HepG2 (cell line): ENCODE results near the gene KRTAP1-5. TPM values are rescaled to one million over a fixed set of nuclear protein-coding genes. Genes with fewer than 3 reads are reported as not detected.

Experiments
- ATAC-seq: fragments of 200-7000 bp; cut with Tn5 transposase; 3 replicates; pipeline ENCODE4 v1.9.1; 2020; ENCODE audit warnings: mild to moderate bottlenecking, moderate library complexity
- BruUV-seq: library from RNA; stranded (reverse); fragments of 400-500 nt; replicated peaks from 2 replicates; lab custom pipeline; 2021; lab: Mats Ljungman, UMichigan
- CTCF ChIA-PET: fragments of 300-600 bp; formaldehyde crosslinking; extraction: SDS; loops from one replicate; lab custom pipeline; 2021; ENCODE audit warnings: low total read pairs, inconsistent platforms, low intra/inter-chr PET ratio; lab: Yijun Ruan, JAX
- POLR2A ChIA-PET: fragments of 350-600 bp; sonication (Branson Sonifier 250); formaldehyde crosslinking; loops from one replicate; lab custom pipeline; 2020; ENCODE audit warnings: antibody characterized with exemption, inconsistent platforms; lab: Yijun Ruan, JAX
- DNase-seq: peaks from one replicate; pipeline ENCODE4 v3.0.0-alpha.2; 2015; ENCODE audit warnings: low spot score
- FAIRE-seq: peaks from 3 replicates; lab custom pipeline; 2011; peaks lifted over from hg19 to GRCh38; lab: Jason Lieb, UNC
- H2AFZ ChIP-seq: one replicate; pipeline ENCODE4 v1.6.1; 2011; ENCODE audit warnings: low read length, inconsistent platforms
- H3K27ac ChIP-seq: fragments of 300-600 bp; 3 replicates; pipeline ENCODE4 v1.8.0; 2011; ENCODE audit warnings: mixed run types, mild to moderate bottlenecking, mixed read lengths, low read length, inconsistent platforms; ENCODE audit not compliant: insufficient read depth; ENCODE audit errors: extremely low read length
- H3K27me3 ChIP-seq, 2 experiments: fragments of 200-600 bp in 1 of 2; 2 replicates in 1 of 2; 3 replicates in 1 of 2; pipeline versions ENCODE4 v1.6.0 to v1.8.0; 2011; ENCODE audit warnings: low read length in 2 of 2, mild to moderate bottlenecking in 2 of 2, moderate library complexity in 2 of 2, inconsistent platforms in 1 of 2; ENCODE audit not compliant: insufficient read depth in 2 of 2, control insufficient read depth in 1 of 2
- H3K36me3 ChIP-seq, 2 experiments: fragments of 200-600 bp in 1 of 2; replicated peaks in 1 of 2; 2 replicates in 1 of 2; 3 replicates in 1 of 2; pipeline versions ENCODE4 v1.5.1 to v1.8.0; 2011; ENCODE audit warnings: low read length in 2 of 2, inconsistent platforms in 1 of 2; ENCODE audit not compliant: insufficient read depth in 2 of 2, control insufficient read depth in 1 of 2
- H3K4me1 ChIP-seq: 2 replicates; pipeline ENCODE4 v1.5.1; 2012; ENCODE audit warnings: low read length, inconsistent platforms; ENCODE audit not compliant: insufficient read depth
- H3K4me2 ChIP-seq: 2 replicates; pipeline ENCODE4 v1.6.0; 2011; ENCODE audit warnings: low read depth, low read length, inconsistent platforms
- H3K4me3 ChIP-seq, 3 experiments: fragments of 200-600 bp in 1 of 3; sonication (generic), shearing (Covaris generic) in 1 of 3; replicated peaks in 1 of 3; 2 replicates each; pipeline ENCODE4 v1.5.1; 2011 to 2016; ENCODE audit warnings: low read length in 3 of 3, inconsistent platforms in 2 of 3, low read depth in 2 of 3, mild to moderate bottlenecking in 2 of 3, control low read depth in 1 of 3, mixed read lengths in 1 of 3; ENCODE audit not compliant: insufficient read depth in 1 of 3
- H3K79me2 ChIP-seq: one replicate; pipeline ENCODE4 v1.6.1; 2011; ENCODE audit warnings: low read length, inconsistent platforms; ENCODE audit not compliant: insufficient read depth
- H3K9ac ChIP-seq: 2 replicates; pipeline ENCODE4 v1.6.0; 2011; ENCODE audit warnings: mild to moderate bottlenecking, low read depth, low read length, inconsistent platforms; ENCODE audit not compliant: insufficient read depth
- H3K9me3 ChIP-seq: 2 replicates; pipeline ENCODE4 v1.5.1; 2012; ENCODE audit warnings: mild to moderate bottlenecking, low read length
- H4K20me1 ChIP-seq: 2 replicates; pipeline ENCODE4 v1.6.0; 2011; ENCODE audit warnings: inconsistent platforms, mild to moderate bottlenecking, low read length, moderate library complexity; ENCODE audit not compliant: insufficient read depth
- ELF3 ChIP-seq: IDR thresholded peaks from 2 replicates; pipeline ENCODE4 v1.6.1; 2016; ENCODE audit warnings: missing genetic modification reagents, missing compliant biosample characterization
- FOXA3 ChIP-seq: IDR thresholded peaks from 2 replicates; pipeline ENCODE4 v1.6.1; 2016; ENCODE audit warnings: missing genetic modification reagents, missing compliant biosample characterization
- HMG20A ChIP-seq: IDR thresholded peaks from 2 replicates; pipeline ENCODE4 v1.6.1; 2016; ENCODE audit warnings: borderline replicate concordance
- NR2F6 ChIP-seq, 2 experiments: IDR thresholded peaks; 2 replicates each; pipeline ENCODE4 v1.6.1; 2016; ENCODE audit warnings: antibody characterized with exemption in 1 of 2, mild to moderate bottlenecking in 1 of 2
- PPARG ChIP-seq: conservative IDR thresholded peaks from 2 replicates; pipeline ENCODE4 v1.6.1; 2016; ENCODE audit warnings: missing biosample characterization, missing genetic modification reagents
- RARA ChIP-seq: IDR thresholded peaks from 2 replicates; pipeline ENCODE4 v1.6.1; 2016; ENCODE audit warnings: missing genetic modification reagents, missing compliant biosample characterization
- SAP130 ChIP-seq: IDR thresholded peaks from 2 replicates; pipeline ENCODE4 v1.6.1; 2016; ENCODE audit warnings: low read depth
- SNAI1 ChIP-seq: sonication (generic); formaldehyde crosslinking; IDR thresholded peaks from 2 replicates; pipeline ENCODE4 v1.5.0; 2020; ENCODE audit warnings: mild to moderate bottlenecking, missing genetic modification reagents, borderline replicate concordance
- SOX5 ChIP-seq: IDR thresholded peaks from 2 replicates; pipeline ENCODE4 v1.6.1; 2016; ENCODE audit warnings: borderline replicate concordance
- TEAD3 ChIP-seq: optimal IDR thresholded peaks from 2 replicates; pipeline ENCODE3; 2016; ENCODE audit warnings: borderline replicate concordance
- ZBTB21 ChIP-seq: sonication (generic); formaldehyde crosslinking; IDR thresholded peaks from 2 replicates; pipeline ENCODE4 v1.4.0; 2020; ENCODE audit warnings: missing genetic modification reagents
- ZNF546 ChIP-seq: sonication (generic); formaldehyde crosslinking; conservative IDR thresholded peaks from 2 replicates; pipeline ENCODE4 v1.8.1; 2023; ENCODE audit warnings: mild to moderate bottlenecking, missing genetic modification reagents
- ZNF709 ChIP-seq: sonication (generic); formaldehyde crosslinking; IDR thresholded peaks from 2 replicates; pipeline ENCODE4 v1.5.0; 2020; ENCODE audit warnings: mild to moderate bottlenecking, missing genetic modification reagents
- in situ Hi-C: cut with HindIII; loops from 2 replicates; pipeline ENCODE4 v1.10.0; 2017; ENCODE audit warnings: low pct_unique_long_range_greater_than_20kb; ENCODE audit not compliant: extremely low pct_ligation_motif_present
- intact Hi-C: fragments of 100-400 bp; cut with micrococcal nuclease; formaldehyde crosslinking; loops from one replicate; pipeline ENCODE4 v1.10.0; 2022; ENCODE audit not compliant: unreplicated experiment
- polyA plus RNA-seq, 8 experiments: library from polyadenylated mRNA; depleted of rRNA in 3 of 8; stranded (reverse) in 7 of 8; unstranded in 1 of 8; fragments of >200 nt; fragmentation: Illumina TruSeq in 4 of 8; extraction: Trizol in 4 of 8; gene quantifications; 2 replicates each; pipeline versions ENCODE4 v1.2.1 to v1.2.3, GENCODE V29; 2011 to 2016; ENCODE audit warnings: low read depth in 4 of 8, missing spikeins in 1 of 8, mixed read lengths in 1 of 8; ENCODE audit not compliant: insufficient read depth in 1 of 8
- total RNA-seq, 5 experiments: library from RNA; depleted of rRNA; stranded (reverse); fragments of >200 nt; fragmentation: Illumina TruSeq; extraction: Trizol; gene quantifications; 2 replicates each; pipeline ENCODE4 v1.2.3, GENCODE V29; 2016; ENCODE audit warnings: low read depth in 1 of 5
- TF ChIP-seq, protein P1 (sequence below): IDR thresholded peaks from 2 replicates; pipeline ENCODE4 v1.6.1; 2016; ENCODE audit warnings: missing compliant biosample characterization, missing genetic modification reagents, borderline replicate concordance
- TF ChIP-seq, protein P2 (sequence below): sonication (generic); formaldehyde crosslinking; IDR thresholded peaks from 2 replicates; pipeline ENCODE4 v1.4.0; 2020; ENCODE audit warnings: missing genetic modification reagents, borderline replicate concordance
- TF ChIP-seq, protein P3 (sequence below), 2 experiments: fragments of 450-650 bp in 1 of 2; sonication (generic) in 1 of 2; formaldehyde crosslinking; IDR thresholded peaks; 2 replicates each; pipeline versions ENCODE4 v1.5.0 to v1.8.0; 2020 to 2022; ENCODE audit warnings: mild to moderate bottlenecking in 1 of 2, missing genetic modification reagents in 1 of 2
- TF ChIP-seq, protein P4 (sequence below): IDR thresholded peaks from 2 replicates; pipeline ENCODE4 v1.4.0; 2020; ENCODE audit warnings: mild to moderate bottlenecking, missing genetic modification reagents

Gene KRTAP1-5
- total and polyA plus RNA-seq, 2 of the 13 experiments (the other 11 are each of a cell fraction or from before 2014, with no cell fraction given): 0.09 TPM; not detected in 1

DNA sequence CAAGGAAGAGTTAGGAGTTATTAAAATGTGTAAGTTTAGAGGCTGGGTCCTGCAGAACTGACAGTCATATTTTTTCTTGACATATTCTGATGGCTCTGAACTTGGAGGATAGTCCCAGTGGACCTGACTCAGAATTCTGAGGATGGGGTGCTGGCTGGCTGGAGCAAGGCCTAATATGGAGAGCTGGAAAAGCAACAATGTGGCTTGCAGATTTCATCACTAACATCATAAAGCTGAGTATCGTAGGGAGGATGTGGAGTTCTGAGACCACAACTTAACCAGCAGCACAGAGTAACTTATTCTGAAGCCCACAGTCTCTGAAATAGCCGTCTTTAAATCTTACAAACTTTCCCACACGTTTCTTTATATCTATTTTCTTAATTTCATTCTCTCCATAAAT, 2.3 kb downstream of the KRTAP1-5 start (continued):
- no peak for TF ChIP-seq ZNF546 (CRISPR knock-in tag)
- TF ChIP-seq SNAI1 (CRISPR knock-in tag): no peak
- TF ChIP-seq, protein P1, sequence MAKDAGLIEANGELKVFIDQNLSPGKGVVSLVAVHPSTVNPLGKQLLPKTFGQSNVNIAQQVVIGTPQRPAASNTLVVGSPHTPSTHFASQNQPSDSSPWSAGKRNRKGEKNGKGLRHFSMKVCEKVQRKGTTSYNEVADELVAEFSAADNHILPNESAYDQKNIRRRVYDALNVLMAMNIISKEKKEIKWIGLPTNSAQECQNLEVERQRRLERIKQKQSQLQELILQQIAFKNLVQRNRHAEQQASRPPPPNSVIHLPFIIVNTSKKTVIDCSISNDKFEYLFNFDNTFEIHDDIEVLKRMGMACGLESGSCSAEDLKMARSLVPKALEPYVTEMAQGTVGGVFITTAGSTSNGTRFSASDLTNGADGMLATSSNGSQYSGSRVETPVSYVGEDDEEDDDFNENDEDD (CRISPR knock-in tag): no peak
- TF ChIP-seq, protein P2, sequence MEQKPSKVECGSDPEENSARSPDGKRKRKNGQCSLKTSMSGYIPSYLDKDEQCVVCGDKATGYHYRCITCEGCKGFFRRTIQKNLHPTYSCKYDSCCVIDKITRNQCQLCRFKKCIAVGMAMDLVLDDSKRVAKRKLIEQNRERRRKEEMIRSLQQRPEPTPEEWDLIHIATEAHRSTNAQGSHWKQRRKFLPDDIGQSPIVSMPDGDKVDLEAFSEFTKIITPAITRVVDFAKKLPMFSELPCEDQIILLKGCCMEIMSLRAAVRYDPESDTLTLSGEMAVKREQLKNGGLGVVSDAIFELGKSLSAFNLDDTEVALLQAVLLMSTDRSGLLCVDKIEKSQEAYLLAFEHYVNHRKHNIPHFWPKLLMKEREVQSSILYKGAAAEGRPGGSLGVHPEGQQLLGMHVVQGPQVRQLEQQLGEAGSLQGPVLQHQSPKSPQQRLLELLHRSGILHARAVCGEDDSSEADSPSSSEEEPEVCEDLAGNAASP: no peak

DNA sequence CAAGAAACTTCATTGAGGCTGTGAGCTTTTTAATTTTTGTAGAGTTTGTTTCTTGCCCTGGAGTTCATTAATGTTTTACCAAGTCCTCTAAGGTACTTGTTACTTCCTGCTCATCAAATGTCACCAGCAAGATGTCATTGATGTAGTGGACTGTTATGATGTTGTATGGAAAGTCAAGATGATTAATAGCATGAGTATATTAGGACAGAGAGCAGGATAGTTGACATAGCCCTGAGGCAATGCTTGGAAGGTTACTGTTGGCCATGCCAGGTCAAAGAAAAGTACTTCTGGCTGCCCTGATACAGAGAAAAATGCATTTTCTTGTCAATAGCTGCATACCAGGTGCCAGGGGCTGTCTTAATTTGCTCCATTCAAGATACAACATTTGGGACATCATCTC, 6.7 kb downstream of the KRTAP1-5 start:
- Histone ChIP-seq H3K4me1 (peaks cover 34% of the 10 kb centered on the region), H3K4me3 (no peak overlapping the region), H3K9ac (no peak overlapping the region), H3K4me2 (no peak overlapping the region), H3K79me2 (no peaks in the 10 kb centered on the region), H3K9me3 (no peaks in the 10 kb centered on the region; the same call in 1 of the 2 replicates), H3K36me3 (no peaks in the 10 kb centered on the region), H4K20me1 (no peaks in the 10 kb centered on the region), H3K27ac (no peak overlapping the region), H3K27me3 (no peaks in the 10 kb centered on the region; a peak in 1 of 5 replicates), H2AFZ (no peak overlapping the region)
- BruUV-seq: no TSS peak
- CTCF ChIA-PET: no interaction called here
- FAIRE-seq (no peak), DNase-seq (peak; percentile 64), ATAC-seq (no peak)
- intact Hi-C loops (no loop called here), in situ Hi-C loops (no loop called here)
- POLR2A ChIA-PET: interaction anchor here (1.3 kb wide), 1 partner anchor 10 kb away, joined by 4 read pairs; no protein-coding TSS in a partner anchor
- TF ChIP-seq ZNF709 (CRISPR knock-in tag) (no peak), SOX5 (peak; percentile 13; the same call in 1 of the 2 replicates), SAP130 (CRISPR knock-in tag) (peak; percentile 46), FOXA3 (peak; percentile 34; the same call in 1 of the 2 replicates), HMG20A (CRISPR knock-in tag) (peak; percentile 36; the same call in 1 of the 2 replicates), ELF3 (CRISPR knock-in tag) (peak; percentile 39; the same call in 1 of the 2 replicates), PPARG (CRISPR knock-in tag) (0 out of 2 replicates have a peak, but pooled peaks have one; percentile 25), RARA (CRISPR knock-in tag) (peak; percentile 59), NR2F6 (IDR thresholded peaks at IDR 0.05) (no peak), NR2F6 (CRISPR knock-in tag; IDR thresholded peaks at IDR 0.05) (peak; percentile 30; the same call in 1 of the 2 replicates), TEAD3 (CRISPR knock-in tag) (peak; percentile 53), ZBTB21 (0 out of 2 replicates have a peak, but pooled peaks have one; percentile 33)
- TF ChIP-seq, protein P3, sequence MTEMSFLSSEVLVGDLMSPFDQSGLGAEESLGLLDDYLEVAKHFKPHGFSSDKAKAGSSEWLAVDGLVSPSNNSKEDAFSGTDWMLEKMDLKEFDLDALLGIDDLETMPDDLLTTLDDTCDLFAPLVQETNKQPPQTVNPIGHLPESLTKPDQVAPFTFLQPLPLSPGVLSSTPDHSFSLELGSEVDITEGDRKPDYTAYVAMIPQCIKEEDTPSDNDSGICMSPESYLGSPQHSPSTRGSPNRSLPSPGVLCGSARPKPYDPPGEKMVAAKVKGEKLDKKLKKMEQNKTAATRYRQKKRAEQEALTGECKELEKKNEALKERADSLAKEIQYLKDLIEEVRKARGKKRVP (CRISPR knock-in tag; IDR thresholded peaks at IDR 0.05): no peak
- TF ChIP-seq, protein P4, sequence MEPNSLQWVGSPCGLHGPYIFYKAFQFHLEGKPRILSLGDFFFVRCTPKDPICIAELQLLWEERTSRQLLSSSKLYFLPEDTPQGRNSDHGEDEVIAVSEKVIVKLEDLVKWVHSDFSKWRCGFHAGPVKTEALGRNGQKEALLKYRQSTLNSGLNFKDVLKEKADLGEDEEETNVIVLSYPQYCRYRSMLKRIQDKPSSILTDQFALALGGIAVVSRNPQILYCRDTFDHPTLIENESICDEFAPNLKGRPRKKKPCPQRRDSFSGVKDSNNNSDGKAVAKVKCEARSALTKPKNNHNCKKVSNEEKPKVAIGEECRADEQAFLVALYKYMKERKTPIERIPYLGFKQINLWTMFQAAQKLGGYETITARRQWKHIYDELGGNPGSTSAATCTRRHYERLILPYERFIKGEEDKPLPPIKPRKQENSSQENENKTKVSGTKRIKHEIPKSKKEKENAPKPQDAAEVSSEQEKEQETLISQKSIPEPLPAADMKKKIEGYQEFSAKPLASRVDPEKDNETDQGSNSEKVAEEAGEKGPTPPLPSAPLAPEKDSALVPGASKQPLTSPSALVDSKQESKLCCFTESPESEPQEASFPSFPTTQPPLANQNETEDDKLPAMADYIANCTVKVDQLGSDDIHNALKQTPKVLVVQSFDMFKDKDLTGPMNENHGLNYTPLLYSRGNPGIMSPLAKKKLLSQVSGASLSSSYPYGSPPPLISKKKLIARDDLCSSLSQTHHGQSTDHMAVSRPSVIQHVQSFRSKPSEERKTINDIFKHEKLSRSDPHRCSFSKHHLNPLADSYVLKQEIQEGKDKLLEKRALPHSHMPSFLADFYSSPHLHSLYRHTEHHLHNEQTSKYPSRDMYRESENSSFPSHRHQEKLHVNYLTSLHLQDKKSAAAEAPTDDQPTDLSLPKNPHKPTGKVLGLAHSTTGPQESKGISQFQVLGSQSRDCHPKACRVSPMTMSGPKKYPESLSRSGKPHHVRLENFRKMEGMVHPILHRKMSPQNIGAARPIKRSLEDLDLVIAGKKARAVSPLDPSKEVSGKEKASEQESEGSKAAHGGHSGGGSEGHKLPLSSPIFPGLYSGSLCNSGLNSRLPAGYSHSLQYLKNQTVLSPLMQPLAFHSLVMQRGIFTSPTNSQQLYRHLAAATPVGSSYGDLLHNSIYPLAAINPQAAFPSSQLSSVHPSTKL (CRISPR knock-in tag): peak; percentile 26; the same call in 1 of the 2 replicates
